ENCODE measurements around the gene REPS2. TPM values are rescaled to one million over a fixed set of nuclear protein-coding genes. Genes with fewer than 3 reads are reported as not detected.

The REPS2 gene
- total RNA-seq, 2 donors from 2014 or later, result 30.7 to 46.5 TPM

GRCh38 chrX:17005712-17006368 lies 59.4 kb downstream of the REPS2 start:
- H3K4me1 ChIP-seq (replicated peaks), result no peaks in the 10 kb centered on the region
- no peak overlapping the region for H3K4me3 ChIP-seq
- no peaks in the 10 kb centered on the region for H3K9me3 ChIP-seq
- no peak for TF ChIP-seq POLR2AphosphoS5 (IDR thresholded peaks at IDR 0.05)
- no peak for TF ChIP-seq CTCF (IDR thresholded peaks at IDR 0.05)
- TF ChIP-seq POLR2A (IDR thresholded peaks at IDR 0.05), result no peak
- intact Hi-C loops (cut with DNase I), result loop anchor here (2.0 kb wide), 1 partner anchor 25 kb away; no protein-coding TSS in a partner anchor
- WGBS, result 38% methylated on average over 3 of the region's 3 CpGs
- H3K27me3 ChIP-seq (replicated peaks; ENCODE audit: insufficient read depth), result no peaks in the 10 kb centered on the region
- H3K27ac ChIP-seq, result no peak overlapping the region
- no peak for DNase-seq (ENCODE audit: low spot score)
- no peaks in the 10 kb centered on the region for H3K36me3 ChIP-seq

DNA sequence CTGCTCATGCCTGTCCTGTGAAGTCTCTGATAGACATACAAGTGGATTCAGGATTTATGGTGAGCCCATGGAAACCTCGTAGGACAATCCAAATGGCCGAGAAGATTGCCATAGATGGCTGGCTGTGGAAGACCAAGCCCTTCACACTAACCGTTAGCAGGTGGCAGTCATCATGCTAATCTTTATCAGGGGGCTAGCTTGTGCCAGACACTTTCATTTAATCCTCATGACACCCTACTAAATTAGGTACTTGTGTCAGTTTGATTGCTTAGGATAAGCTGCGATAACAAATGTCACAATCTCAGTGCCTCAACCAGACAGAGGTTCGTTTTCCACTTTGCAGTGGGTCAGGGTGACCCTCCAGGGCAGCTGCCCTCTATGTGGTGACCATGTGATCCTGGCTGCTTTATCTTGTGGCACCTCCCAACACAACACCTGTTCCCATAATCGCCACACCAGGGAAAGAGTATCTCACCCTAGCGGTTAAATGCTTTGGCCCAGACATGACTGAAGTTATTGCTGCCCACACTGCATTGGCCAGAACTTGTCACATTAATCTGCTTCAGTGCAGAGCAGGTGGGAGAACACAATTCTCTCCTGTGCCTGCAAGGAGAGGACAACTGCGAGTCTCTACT lies 60.8 kb downstream of the REPS2 start:
- Histone ChIP-seq H3K9me3 (no peaks in the 10 kb centered on the region), H3K27ac (no peak overlapping the region), H3K4me1 (replicated peaks) (no peaks in the 10 kb centered on the region), H3K4me3 (no peak overlapping the region), H3K36me3 (no peaks in the 10 kb centered on the region), H3K27me3 (replicated peaks; ENCODE audit: insufficient read depth) (no peaks in the 10 kb centered on the region)
- no peak for DNase-seq (ENCODE audit: low spot score)
- intact Hi-C loops (cut with DNase I), result no loop called here
- TF ChIP-seq POLR2AphosphoS5 (IDR thresholded peaks at IDR 0.05) (no peak), POLR2A (IDR thresholded peaks at IDR 0.05) (no peak), CTCF (IDR thresholded peaks at IDR 0.05) (no peak)
- 75% methylated on average over 8 of the region's 8 CpGs for WGBS

- Histone ChIP-seq H3K4me3 (no peak overlapping the region), H3K36me3 (no peaks in the 10 kb centered on the region), H3K27ac (no peak overlapping the region), H3K4me1 (replicated peaks) (no peaks in the 10 kb centered on the region), H3K27me3 (replicated peaks; ENCODE audit: insufficient read depth) (no peaks in the 10 kb centered on the region), H3K9me3 (no peaks in the 10 kb centered on the region)
- DNase-seq (ENCODE audit: low spot score), result no peak
- 41% methylated on average over 3 of the region's 3 CpGs for WGBS
- TF ChIP-seq POLR2A (IDR thresholded peaks at IDR 0.05) (no peak), CTCF (IDR thresholded peaks at IDR 0.05) (no peak), POLR2AphosphoS5 (IDR thresholded peaks at IDR 0.05) (no peak)
- intact Hi-C loops (cut with DNase I), result no loop called here
These were observed 63.6 kb downstream of the REPS2 start for GRCh38 chrX:17009856-17010625.

DNA sequence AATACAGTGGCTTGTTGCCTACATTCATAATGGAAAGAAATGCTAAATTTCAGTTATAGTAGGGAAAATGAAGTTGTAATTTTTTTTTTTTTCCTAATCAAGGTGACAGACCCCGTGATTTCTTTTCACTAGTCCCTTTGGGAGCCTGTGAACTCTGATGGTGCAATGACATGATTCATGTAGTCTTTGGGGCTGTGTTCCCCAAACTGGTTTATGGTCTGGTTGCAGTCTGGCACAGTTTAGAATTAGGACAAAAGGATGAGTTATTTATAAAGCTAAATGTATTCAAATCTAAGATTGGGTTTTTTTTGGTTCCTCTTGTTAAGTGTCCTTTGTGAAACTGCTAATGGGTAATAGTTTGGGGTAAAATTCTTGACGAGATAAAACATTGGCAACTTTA lies 66.0 kb downstream of the REPS2 start:
- Histone ChIP-seq H3K4me1 (replicated peaks) (no peaks in the 10 kb centered on the region), H3K9me3 (no peaks in the 10 kb centered on the region), H3K36me3 (no peaks in the 10 kb centered on the region), H3K27me3 (replicated peaks; ENCODE audit: insufficient read depth) (no peaks in the 10 kb centered on the region), H3K4me3 (no peak overlapping the region), H3K27ac (no peak overlapping the region)
- intact Hi-C loops (cut with DNase I), result no loop called here
- TF ChIP-seq CTCF (IDR thresholded peaks at IDR 0.05) (no peak), POLR2A (IDR thresholded peaks at IDR 0.05) (no peak), POLR2AphosphoS5 (IDR thresholded peaks at IDR 0.05) (no peak)
- no peak for DNase-seq (ENCODE audit: low spot score)
- 88% methylated on average over 2 of the region's 2 CpGs for whole genome bisulfite sequencing
